ENCODE results near the gene RGS7BP. TPM values are rescaled to one million over a fixed set of nuclear protein-coding genes. Genes with fewer than 3 reads are reported as not detected.

RGS7BP gene
- total and polyA plus RNA-seq, 12 donors, result 0.54 to 23.5 (median 7.4) TPM

- no peak overlapping the region for H3K27ac ChIP-seq
- WGBS, 4 donors, result 53 to 64% (median 59%) methylated on average over 4 of the region's 4 CpGs
- no peak for TF ChIP-seq CTCF (IDR thresholded peaks at IDR 0.05)
- TF ChIP-seq POLR2A (IDR thresholded peaks at IDR 0.05), result no peak
- intact Hi-C loops (cut with DNase I), result no loop called here
- no peak for DNase-seq
- H3K9me3 ChIP-seq (replicated peaks in 1 of 3), result peaks cover 0 to 7% (median 0%) of the 10 kb centered on the region in 3 donors
- no peaks in the 10 kb centered on the region for H3K36me3 ChIP-seq (replicated peaks in 1 of 2)
- no peaks in the 10 kb centered on the region for H3K27me3 ChIP-seq
- no peaks in the 10 kb centered on the region for H3K4me1 ChIP-seq (replicated peaks in 1 of 2)
- H3K4me3 ChIP-seq, result no peak overlapping the region
Observed at GRCh38 chr5:64462391-64462790, 43.4 kb upstream of the RGS7BP start.

- intact Hi-C loops (cut with DNase I), result no loop called here
- Histone ChIP-seq H3K4me3 (no peak overlapping the region), H3K27me3 (no peaks in the 10 kb centered on the region), H3K27ac (no peak overlapping the region), H3K4me1 (replicated peaks in 1 of 2) (no peaks in the 10 kb centered on the region), H3K36me3 (replicated peaks in 1 of 2) (no peaks in the 10 kb centered on the region), H3K9me3 (replicated peaks in 1 of 3) (no peaks in the 10 kb centered on the region)
- DNase-seq, result no peak
- TF ChIP-seq POLR2A (IDR thresholded peaks at IDR 0.05), result no peak
- no peak for TF ChIP-seq CTCF (IDR thresholded peaks at IDR 0.05)
- 56 to 72% (median 62%) methylated on average over 2 of the region's 2 CpGs for WGBS, 4 donors
Observed at GRCh38 chr5:64486163-64486562, 19.7 kb upstream of the RGS7BP start.

- H3K4me1 ChIP-seq (replicated peaks in 1 of 2), result no peaks in the 10 kb centered on the region
- no peaks in the 10 kb centered on the region for H3K27me3 ChIP-seq
- DNase-seq, result no peak
- H3K4me3 ChIP-seq, result no peak overlapping the region
- TF ChIP-seq CTCF (IDR thresholded peaks at IDR 0.05) (no peak), POLR2A (IDR thresholded peaks at IDR 0.05) (no peak)
- no peaks in the 10 kb centered on the region for H3K36me3 ChIP-seq (replicated peaks in 1 of 2)
- no peak overlapping the region for H3K27ac ChIP-seq
- H3K9me3 ChIP-seq (replicated peaks in 1 of 3), result no peaks in the 10 kb centered on the region
- intact Hi-C loops (cut with DNase I), result no loop called here
Observed at GRCh38 chr5:64487283-64487682, 18.5 kb upstream of the RGS7BP start.

- DNase-seq, result no peak
- H3K9me3 ChIP-seq (replicated peaks in 1 of 3), result no peaks in the 10 kb centered on the region
- H3K4me1 ChIP-seq (replicated peaks in 1 of 2), result no peaks in the 10 kb centered on the region
- H3K27me3 ChIP-seq, result no peaks in the 10 kb centered on the region
- WGBS, 4 donors, result 44 to 57% (median 53%) methylated on average over 4 to 5 of the region's 5 CpGs
- no peaks in the 10 kb centered on the region for H3K36me3 ChIP-seq (replicated peaks in 1 of 2)
- H3K27ac ChIP-seq, result no peak overlapping the region
- TF ChIP-seq POLR2A (IDR thresholded peaks at IDR 0.05) (no peak), CTCF (IDR thresholded peaks at IDR 0.05) (no peak)
- H3K4me3 ChIP-seq, result no peak overlapping the region
- intact Hi-C loops (cut with DNase I), result no loop called here
Observed at GRCh38 chr5:64489857-64490256, 16.0 kb upstream of the RGS7BP start.
